Osteoblast (primary cell): ENCODE data around the gene KYAT1. TPM values are rescaled to one million over a fixed set of nuclear protein-coding genes. Genes with fewer than 3 reads are reported as not detected.
A peak's percentile ranks its signal among the peaks of the same experiment; 100 is the strongest.

Experiments
- DNase-seq: peaks from one replicate; pipeline ENCODE4 v3.0.0; 2011; ENCODE audit warnings: low spot score, mixed read lengths; ENCODE audit not compliant: insufficient read length; ENCODE audit errors: missing footprints
- H2AFZ ChIP-seq: 2 replicates; pipeline ENCODE4 v1.6.0; 2011; ENCODE audit warnings: mild to moderate bottlenecking, low read length
- H3K27ac ChIP-seq: 2 replicates; pipeline ENCODE4 v1.5.1; 2011; ENCODE audit warnings: mild to moderate bottlenecking, low read depth, low read length, moderate library complexity
- H3K27me3 ChIP-seq: 2 replicates; pipeline ENCODE4 v1.6.0; 2012; ENCODE audit warnings: mild to moderate bottlenecking, control low read depth, inconsistent platforms, low read length, moderate library complexity; ENCODE audit not compliant: insufficient read depth
- H3K36me3 ChIP-seq: 2 replicates; pipeline ENCODE4 v1.5.1; 2011; ENCODE audit warnings: mild to moderate bottlenecking, low read length, control low read depth, moderate library complexity; ENCODE audit not compliant: insufficient read depth
- H3K4me1 ChIP-seq: 2 replicates; pipeline ENCODE4 v1.5.1; 2011; ENCODE audit warnings: mild to moderate bottlenecking, low read length, control low read depth, moderate library complexity; ENCODE audit not compliant: insufficient read depth
- H3K4me2 ChIP-seq: 2 replicates; pipeline ENCODE4 v1.6.0; 2011; ENCODE audit warnings: mild to moderate bottlenecking, low read length; ENCODE audit not compliant: insufficient read depth
- H3K4me3 ChIP-seq: fragments of 200-600 bp; sonication (generic); 3 replicates; pipeline ENCODE4 v1.5.1; 2012; ENCODE audit warnings: mild to moderate bottlenecking, low read length, inconsistent platforms; ENCODE audit not compliant: insufficient read depth
- H3K79me2 ChIP-seq: 2 replicates; pipeline ENCODE4 v1.6.0; 2012; ENCODE audit warnings: mild to moderate bottlenecking, low read length, control low read depth, inconsistent platforms; ENCODE audit not compliant: insufficient read depth
- H3K9me3 ChIP-seq: 2 replicates; pipeline ENCODE4 v1.5.1; 2011; ENCODE audit warnings: low read depth, low read length, control low read depth
- H4K20me1 ChIP-seq: 2 replicates; pipeline ENCODE4 v1.6.0; 2012; ENCODE audit warnings: mild to moderate bottlenecking, low read length, control low read depth; ENCODE audit not compliant: insufficient read depth
- total RNA-seq: library from RNA; depleted of rRNA; stranded (reverse); fragments of >200 nt; gene quantifications from 2 replicates; pipeline ENCODE4 v1.2.3, GENCODE V29; 2012
- TF ChIP-seq, protein P1 (sequence below): IDR thresholded peaks from 2 replicates; pipeline ENCODE4 v1.5.1; 2011; ENCODE audit warnings: mild to moderate bottlenecking, low read depth, low read length, moderate library complexity; ENCODE audit errors: extremely low read depth

KYAT1 gene
- total RNA-seq, 1 donor, result 3.3 TPM

DNA sequence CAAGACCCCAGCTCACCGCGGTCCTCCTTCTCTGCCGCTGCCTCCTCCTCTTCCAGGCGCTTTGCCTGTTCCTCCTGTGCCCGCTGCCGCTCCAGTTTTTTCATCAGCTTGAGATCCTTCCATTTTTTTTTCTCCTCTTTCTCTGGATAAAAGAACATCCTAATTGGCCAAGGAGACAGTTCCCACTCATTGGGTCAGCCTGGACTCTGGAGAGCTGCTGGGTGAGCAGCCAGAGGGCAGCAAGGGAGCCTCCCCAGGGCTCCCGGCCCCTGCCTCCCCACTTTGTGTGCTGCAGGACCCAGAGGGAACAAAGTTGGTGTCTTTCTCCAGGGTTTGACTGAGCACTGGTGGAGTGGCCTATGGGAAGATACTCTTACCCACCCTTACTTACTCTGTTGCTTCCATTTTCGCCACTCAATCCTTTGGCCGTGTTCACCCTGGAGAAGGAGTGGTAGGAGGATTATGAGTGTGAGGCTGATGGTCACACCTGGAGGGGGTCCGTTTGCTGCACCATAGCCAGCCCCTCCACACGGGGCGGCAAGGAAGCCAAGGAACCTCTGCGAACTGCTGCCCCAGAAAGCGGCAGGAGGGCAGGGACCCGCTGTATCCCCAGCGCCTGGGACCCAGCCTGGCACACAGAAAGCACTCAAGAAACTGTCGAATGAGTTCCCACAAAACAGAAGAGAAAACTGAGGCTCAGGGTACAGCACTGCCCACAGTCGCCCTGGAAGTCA, 52.9 kb downstream of the KYAT1 start:
- Histone ChIP-seq H4K20me1 (no peaks in the 10 kb centered on the region), H3K4me2 (peak overlapping the region; percentile 89), H3K27ac (peak overlapping the region; percentile 52), H3K36me3 (peaks cover 30% of the 10 kb centered on the region), H3K4me1 (peaks cover 9% of the 10 kb centered on the region), H3K4me3 (peak overlapping the region; percentile 81), H3K9me3 (no peaks in the 10 kb centered on the region), H3K79me2 (peaks cover 17% of the 10 kb centered on the region), H3K27me3 (no peaks in the 10 kb centered on the region), H2AFZ (peak overlapping the region; percentile 81)
- no peak for DNase-seq
- TF ChIP-seq, protein P1, sequence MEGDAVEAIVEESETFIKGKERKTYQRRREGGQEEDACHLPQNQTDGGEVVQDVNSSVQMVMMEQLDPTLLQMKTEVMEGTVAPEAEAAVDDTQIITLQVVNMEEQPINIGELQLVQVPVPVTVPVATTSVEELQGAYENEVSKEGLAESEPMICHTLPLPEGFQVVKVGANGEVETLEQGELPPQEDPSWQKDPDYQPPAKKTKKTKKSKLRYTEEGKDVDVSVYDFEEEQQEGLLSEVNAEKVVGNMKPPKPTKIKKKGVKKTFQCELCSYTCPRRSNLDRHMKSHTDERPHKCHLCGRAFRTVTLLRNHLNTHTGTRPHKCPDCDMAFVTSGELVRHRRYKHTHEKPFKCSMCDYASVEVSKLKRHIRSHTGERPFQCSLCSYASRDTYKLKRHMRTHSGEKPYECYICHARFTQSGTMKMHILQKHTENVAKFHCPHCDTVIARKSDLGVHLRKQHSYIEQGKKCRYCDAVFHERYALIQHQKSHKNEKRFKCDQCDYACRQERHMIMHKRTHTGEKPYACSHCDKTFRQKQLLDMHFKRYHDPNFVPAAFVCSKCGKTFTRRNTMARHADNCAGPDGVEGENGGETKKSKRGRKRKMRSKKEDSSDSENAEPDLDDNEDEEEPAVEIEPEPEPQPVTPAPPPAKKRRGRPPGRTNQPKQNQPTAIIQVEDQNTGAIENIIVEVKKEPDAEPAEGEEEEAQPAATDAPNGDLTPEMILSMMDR, result no peak

DNA sequence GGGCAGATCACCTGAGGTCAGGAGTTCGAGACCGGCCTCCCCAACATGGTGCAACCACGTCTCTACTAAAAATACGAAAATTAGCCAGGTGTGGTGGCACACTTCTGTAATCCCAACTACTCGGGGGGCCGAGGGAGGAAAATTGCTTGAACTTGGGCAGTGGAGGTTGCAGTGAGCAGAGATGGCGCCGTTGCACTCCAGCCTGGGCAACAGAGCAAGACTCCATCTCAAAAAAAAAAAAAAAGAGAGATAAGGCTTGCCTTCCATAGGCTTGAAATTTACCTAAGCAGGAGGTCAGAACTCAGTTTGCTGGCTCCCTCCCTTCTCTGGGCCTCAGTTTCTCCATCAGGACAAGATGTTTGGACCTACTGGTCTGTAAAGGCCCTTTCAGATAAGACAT, 53.5 kb downstream of the KYAT1 start:
- Histone ChIP-seq H4K20me1 (no peaks in the 10 kb centered on the region), H3K27me3 (no peaks in the 10 kb centered on the region), H2AFZ (no peak overlapping the region), H3K4me3 (no peak overlapping the region), H3K9me3 (no peaks in the 10 kb centered on the region), H3K27ac (no peak overlapping the region), H3K36me3 (peaks cover 32% of the 10 kb centered on the region), H3K79me2 (peaks cover 17% of the 10 kb centered on the region), H3K4me2 (peak overlapping the region; percentile 89), H3K4me1 (peaks cover 9% of the 10 kb centered on the region)
- TF ChIP-seq, protein P1, result no peak
- no peak for DNase-seq

DNA sequence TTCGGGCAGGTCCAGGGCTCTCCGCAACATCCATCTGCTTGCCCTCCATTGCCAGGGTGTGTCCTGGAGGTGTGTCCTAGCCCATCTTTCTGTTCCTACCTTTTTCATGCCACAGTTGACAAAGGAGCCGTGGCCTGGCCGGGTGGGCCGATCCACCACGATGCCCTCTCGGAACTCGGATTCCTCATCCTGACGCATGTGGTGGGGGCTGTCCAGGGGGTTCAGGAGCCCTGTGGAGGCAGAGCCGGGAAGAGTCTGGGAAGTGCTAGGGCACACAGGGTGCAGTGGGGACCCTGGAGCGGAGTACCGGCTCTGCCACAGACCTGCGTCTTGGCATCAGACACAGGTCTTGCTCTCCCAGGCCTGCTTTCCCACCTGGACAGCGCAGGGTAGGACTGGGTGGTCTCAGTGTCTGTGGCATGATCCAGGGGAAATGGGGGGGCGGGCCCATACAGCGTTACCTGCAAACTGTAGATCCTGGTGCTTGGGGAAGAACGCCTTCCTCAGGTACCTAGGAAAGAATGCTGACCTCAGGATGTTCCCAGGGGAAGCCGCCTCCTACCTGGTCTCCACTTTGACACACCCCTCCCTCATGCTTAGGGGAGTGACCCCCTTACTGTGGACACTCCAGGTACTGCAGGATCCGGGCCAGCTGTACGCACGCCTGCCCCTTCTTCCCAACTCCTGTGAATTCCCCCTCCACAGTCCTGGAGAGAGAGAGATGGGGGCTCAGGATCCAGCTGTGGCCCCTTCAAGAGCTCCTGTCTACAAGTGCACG, 55.6 kb downstream of the KYAT1 start:
- peak; percentile 83 for DNase-seq
- Histone ChIP-seq H3K4me3 (no peak overlapping the region), H4K20me1 (no peaks in the 10 kb centered on the region), H3K4me2 (no peak overlapping the region), H3K27ac (no peak overlapping the region), H2AFZ (no peak overlapping the region), H3K79me2 (peaks cover 17% of the 10 kb centered on the region), H3K36me3 (peaks cover 49% of the 10 kb centered on the region), H3K27me3 (no peaks in the 10 kb centered on the region), H3K4me1 (peaks cover 9% of the 10 kb centered on the region), H3K9me3 (no peaks in the 10 kb centered on the region)
- TF ChIP-seq, protein P1, result no peak

DNA sequence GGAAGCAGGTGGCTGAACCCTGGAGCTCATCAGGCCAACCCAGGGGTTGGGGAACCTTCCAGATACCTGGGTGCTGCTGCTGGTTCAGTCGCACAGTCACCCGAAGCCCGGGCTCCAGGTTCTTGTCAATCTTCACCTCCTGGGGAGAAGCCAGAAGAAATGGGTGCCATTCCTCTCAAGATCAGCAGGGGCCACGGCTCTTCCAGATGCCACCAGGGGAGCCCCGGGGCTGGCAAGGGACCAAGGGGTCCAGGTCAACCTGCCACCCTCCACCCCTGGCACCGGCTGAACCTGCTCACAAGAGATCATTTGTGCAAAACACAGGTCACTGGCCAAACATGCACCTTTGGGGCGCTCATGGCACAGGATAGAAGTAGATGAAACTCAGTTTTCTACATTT, 56.8 kb downstream of the KYAT1 start:
- TF ChIP-seq, protein P1, result no peak
- Histone ChIP-seq H3K27me3 (no peaks in the 10 kb centered on the region), H3K4me1 (peaks cover 9% of the 10 kb centered on the region), H3K27ac (no peak overlapping the region), H3K4me3 (no peak overlapping the region), H3K9me3 (no peaks in the 10 kb centered on the region), H3K79me2 (peaks cover 17% of the 10 kb centered on the region), H3K36me3 (peaks cover 52% of the 10 kb centered on the region), H2AFZ (no peak overlapping the region), H3K4me2 (no peak overlapping the region), H4K20me1 (peaks cover 2% of the 10 kb centered on the region)
- DNase-seq, result peak; percentile 82
